Measurements from ENCODE around the gene ZNF780B.
A peak's percentile ranks its signal among the peaks of the same experiment; 100 is the strongest.
"Not testable (repeated sequence)": the region's sequence is repeated elsewhere in the genome, so short reads cannot be mapped to it uniquely, and the experiment has no call there.

The ZNF780B gene

GRCh38 chr19:40038047-40038446, 18.0 kb downstream of the ZNF780B start:
- not testable (repeated sequence) for DNase-seq (ENCODE audit: low spot score)

- no peak for DNase-seq (ENCODE audit: low spot score)
These were observed 20.0 kb downstream of the ZNF780B start for GRCh38 chr19:40035996-40036395.

- DNase-seq (ENCODE audit: low spot score): no peak
These were observed 22.0 kb downstream of the ZNF780B start for GRCh38 chr19:40033989-40034560.

- no peak for DNase-seq (ENCODE audit: low spot score)
These were observed 29.4 kb downstream of the ZNF780B start for GRCh38 chr19:40026597-40026970.

GRCh38 chr19:40025938-40026596, 30.0 kb downstream of the ZNF780B start:
- DNase-seq (ENCODE audit: low spot score): no peak

GRCh38 chr19:40023969-40024368, 32.1 kb downstream of the ZNF780B start:
- DNase-seq (ENCODE audit: low spot score): no peak

- no peak for DNase-seq (ENCODE audit: low spot score)
These were observed 42.0 kb downstream of the ZNF780B start for GRCh38 chr19:40013991-40014390.

GRCh38 chr19:40009674-40010073, 46.4 kb downstream of the ZNF780B start:
- no peak for DNase-seq (ENCODE audit: low spot score)

GRCh38 chr19:40006273-40006691, 49.7 kb downstream of the ZNF780B start:
- DNase-seq (ENCODE audit: low spot score): no peak

GRCh38 chr19:40005691-40006272, 50.2 kb downstream of the ZNF780B start:
- no peak for DNase-seq (ENCODE audit: low spot score)

- DNase-seq (ENCODE audit: low spot score): no peak
These were observed 57.5 kb downstream of the ZNF780B start for GRCh38 chr19:39998501-39998900.

- DNase-seq (ENCODE audit: low spot score): peak; percentile 56
These were observed 58.3 kb downstream of the ZNF780B start for GRCh38 chr19:39997638-39998216.

- DNase-seq (ENCODE audit: low spot score): peak; percentile 95
These were observed 59.0 kb downstream of the ZNF780B start, which contains the start of gene ZNF546 for GRCh38 chr19:39996811-39997637. Gene ZNF546 (plus strand): TSS chr19:39997060. CDS start chr19:39998327, 1,267 bp downstream.

GRCh38 chr19:39996218-39996810, 59.7 kb downstream of the ZNF780B start:
- DNase-seq (ENCODE audit: low spot score): peak; percentile 72

- no peak for DNase-seq (ENCODE audit: low spot score)
These were observed 60.2 kb downstream of the ZNF780B start for GRCh38 chr19:39995794-39996193.

- DNase-seq (ENCODE audit: low spot score): no peak
These were observed 61.7 kb downstream of the ZNF780B start for GRCh38 chr19:39994361-39994760.

GRCh38 chr19:39993605-39994004, 62.4 kb downstream of the ZNF780B start:
- no peak for DNase-seq (ENCODE audit: low spot score)

- no peak for DNase-seq (ENCODE audit: low spot score)
These were observed 68.4 kb downstream of the ZNF780B start for GRCh38 chr19:39987596-39987995.

- DNase-seq (ENCODE audit: low spot score): no peak
These were observed 68.9 kb downstream of the ZNF780B start for GRCh38 chr19:39987167-39987566.

GRCh38 chr19:39986643-39987042, 69.4 kb downstream of the ZNF780B start:
- DNase-seq (ENCODE audit: low spot score): no peak

GRCh38 chr19:39983695-39984300, 72.2 kb downstream of the ZNF780B start:
- DNase-seq (ENCODE audit: low spot score): no peak

All from NAMALWA (cell line).